ENCODE measurements around the gene QARS1. TPM values are rescaled to one million over a fixed set of nuclear protein-coding genes. Genes with fewer than 3 reads are reported as not detected.

QARS1 gene
- total RNA-seq, 1 experiment from 2014 or later = 208 TPM

DNA sequence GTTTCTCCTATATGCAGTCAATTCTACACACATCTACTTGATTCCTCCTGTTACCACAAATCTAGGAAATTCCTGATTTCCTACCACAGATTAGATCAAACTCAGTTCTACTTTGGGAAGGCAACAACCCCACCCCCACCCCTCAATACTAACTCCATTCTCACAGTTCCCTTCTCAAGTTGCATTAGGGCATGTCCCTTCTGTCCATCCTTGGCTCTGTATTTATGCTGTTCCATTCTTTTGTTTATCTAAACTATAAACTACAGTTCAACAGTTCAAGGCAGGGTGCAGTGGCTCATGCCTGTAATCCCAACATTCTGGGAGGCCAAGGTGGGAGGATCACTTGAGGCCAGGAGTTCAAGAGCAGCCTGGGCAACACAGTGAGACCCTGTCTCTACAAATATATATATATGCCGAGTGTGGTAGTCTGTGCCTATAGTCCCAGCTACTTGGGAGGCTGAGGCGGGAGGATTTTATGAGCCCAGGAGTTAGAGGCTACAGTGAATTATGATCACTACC lies 50.2 kb downstream of the QARS1 start:
- no peak for DNase-seq (ENCODE audit: low read depth)

DNA sequence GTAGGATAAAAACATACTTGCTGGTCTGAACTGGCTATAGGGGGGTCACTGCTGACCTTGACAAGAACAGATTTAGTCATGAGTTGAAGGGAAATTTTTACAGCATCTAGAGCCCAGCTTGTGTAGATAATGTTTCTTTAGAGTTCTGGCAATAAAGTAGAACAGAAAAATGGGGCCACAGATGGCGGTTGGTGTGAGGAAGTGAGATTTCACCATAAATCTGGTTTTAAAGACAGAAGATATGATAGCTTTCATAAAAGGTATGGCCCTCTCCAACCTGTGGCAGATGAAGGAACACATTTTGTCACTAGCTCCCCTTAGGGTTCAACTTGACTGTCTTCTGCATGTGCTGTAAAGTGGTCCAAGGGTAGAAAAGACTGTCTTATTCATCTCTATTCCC lies 51.0 kb downstream of the QARS1 start:
- DNase-seq (ENCODE audit: low read depth) = no peak

Other genes starting within 250 kb of the QARS1 start
- 14.5 and 17.5 TPM in 2 replicates for gene SLC25A20, start 205.9 kb downstream of the QARS1 start, total RNA-seq (2014; rRNA removed)
- 73.2 and 84.3 TPM in 2 replicates for gene ARIH2, start 185.9 kb downstream of the QARS1 start, total RNA-seq (2014; rRNA removed)
- 16.2 and 21.0 TPM in 2 replicates for gene P4HTM, start 114.5 kb downstream of the QARS1 start, total RNA-seq (2014; rRNA removed)
- gene WDR6, start 97.4 kb downstream of the QARS1 start, total RNA-seq (2014; rRNA removed) = 78.0 and 87.3 TPM in 2 replicates
- gene DALRD3, start 86.2 kb downstream of the QARS1 start, total RNA-seq (2014; rRNA removed) = 42.5 and 45.7 TPM in 2 replicates
- gene NDUFAF3, start 82.6 kb downstream of the QARS1 start, total RNA-seq (2014; rRNA removed) = 116 and 162 TPM in 2 replicates
- gene IMPDH2, start 75.4 kb downstream of the QARS1 start, total RNA-seq (2014; rRNA removed) = 325 and 336 TPM in 2 replicates
- 74.6 and 83.8 TPM in 2 replicates for gene QRICH1, start 10.7 kb downstream of the QARS1 start, total RNA-seq (2014; rRNA removed)
- 54.4 and 57.6 TPM in 2 replicates for gene USP19, start 16.1 kb upstream of the QARS1 start, total RNA-seq (2014; rRNA removed)
- gene LAMB2, start 28.3 kb upstream of the QARS1 start, total RNA-seq (2014; rRNA removed) = 238 and 248 TPM in 2 replicates
- gene CCDC71, start 61.6 kb upstream of the QARS1 start, total RNA-seq (2014; rRNA removed) = 43.7 and 44.3 TPM in 2 replicates
- gene KLHDC8B, start 66.8 kb upstream of the QARS1 start, total RNA-seq (2014; rRNA removed) = 17.1 and 19.1 TPM in 2 replicates
- 0.71 and 1.3 TPM in 2 replicates for gene C3orf62, start 172.5 kb upstream of the QARS1 start, total RNA-seq (2014; rRNA removed)
- gene USP4, start 235.3 kb upstream of the QARS1 start, total RNA-seq (2014; rRNA removed) = 8.5 and 11.0 TPM in 2 replicates